ENCODE measurements around the gene TRPM4. TPM values are rescaled to one million over a fixed set of nuclear protein-coding genes. Genes with fewer than 3 reads are reported as not detected.

Gene TRPM4
- total and polyA plus RNA-seq, 4 donors: 8.1 to 31.2 (median 13.2) TPM

GRCh38 chr19:49150944-49151243, 6.7 kb upstream of the TRPM4 start:
- Histone ChIP-seq H3K9ac (ENCODE audit: low read depth in 1 of 2, low read length in 2 of 2) (no peak overlapping the region), H3K36me3 (ENCODE audit: control insufficient read depth in 4 of 4, insufficient read depth in 3 of 4, low read depth in 1 of 4, low read length in 3 of 4) (no peaks in the 10 kb centered on the region), H3K27ac (ENCODE audit: low read depth in 1 of 2, low read length in 2 of 2) (peak overlapping the region; percentile 80 to 93), H3K27me3 (ENCODE audit: control insufficient read depth in 4 of 4, insufficient read depth in 4 of 4, low read length in 3 of 4) (no peaks in the 10 kb centered on the region), H3K9me3 (ENCODE audit: control insufficient read depth in 4 of 4, low read length in 3 of 4) (no peaks in the 10 kb centered on the region), H3K4me1 (ENCODE audit: control insufficient read depth in 4 of 4, insufficient read depth in 4 of 4, low read length in 3 of 4) (peaks cover 0 to 29% (median 17%) of the 10 kb centered on the region in 4 donors), H3K4me3 (ENCODE audit: low read depth in 1 of 3, low read length in 3 of 3) (peak overlapping the region in 2 of 3 donors; percentile 55 to 89)
- no peak for TF ChIP-seq RXRA (IDR thresholded peaks at IDR 0.05)
- no peak for TF ChIP-seq RAD21 (IDR thresholded peaks at IDR 0.05)
- TF ChIP-seq JUND (IDR thresholded peaks at IDR 0.05): no peak
- no peak for TF ChIP-seq FOXA2 (IDR thresholded peaks at IDR 0.05)
- 17% methylated on average over 16 of the region's 16 CpGs for WGBS
- peak; percentile 34 for DNase-seq (ENCODE audit: low spot score)

- WGBS: 15% methylated on average over 45 of the region's 45 CpGs
- Histone ChIP-seq H3K9me3 (ENCODE audit: control insufficient read depth in 4 of 4, low read length in 3 of 4) (no peaks in the 10 kb centered on the region), H3K27me3 (ENCODE audit: control insufficient read depth in 4 of 4, insufficient read depth in 4 of 4, low read length in 3 of 4) (no peaks in the 10 kb centered on the region), H3K27ac (ENCODE audit: low read depth in 1 of 2, low read length in 2 of 2) (peak overlapping the region; percentile 80 to 93), H3K36me3 (ENCODE audit: control insufficient read depth in 4 of 4, insufficient read depth in 3 of 4, low read depth in 1 of 4, low read length in 3 of 4) (no peaks in the 10 kb centered on the region), H3K4me3 (ENCODE audit: low read depth in 1 of 3, low read length in 3 of 3) (no peak overlapping the region), H3K4me1 (ENCODE audit: control insufficient read depth in 4 of 4, insufficient read depth in 4 of 4, low read length in 3 of 4) (peaks cover 0 to 29% (median 17%) of the 10 kb centered on the region in 4 donors), H3K9ac (ENCODE audit: low read depth in 1 of 2, low read length in 2 of 2) (no peak overlapping the region)
- DNase-seq (ENCODE audit: low spot score): peak; percentile 68
- TF ChIP-seq GABPA (IDR thresholded peaks at IDR 0.05 in 1 of 2, conservative IDR thresholded peaks at IDR 0.05 in 1 of 2) (no peak), FOXA2 (IDR thresholded peaks at IDR 0.05) (no peak), FOXA1 (IDR thresholded peaks at IDR 0.05) (no peak), ZBTB33 (IDR thresholded peaks at IDR 0.05) (no peak), SP1 (IDR thresholded peaks at IDR 0.05) (no peak)
Observed at GRCh38 chr19:49151267-49152118, 6.1 kb upstream of the TRPM4 start.

GRCh38 chr19:49152119-49152550, 5.5 kb upstream of the TRPM4 start:
- no peaks in the 10 kb centered on the region for H3K9me3 ChIP-seq (ENCODE audit: control insufficient read depth in 4 of 4, low read length in 3 of 4)
- peaks cover 0 to 29% (median 17%) of the 10 kb centered on the region in 4 donors for H3K4me1 ChIP-seq (ENCODE audit: control insufficient read depth in 4 of 4, insufficient read depth in 4 of 4, low read length in 3 of 4)
- 40% methylated on average over 10 of the region's 10 CpGs for WGBS
- no peaks in the 10 kb centered on the region for H3K27me3 ChIP-seq (ENCODE audit: control insufficient read depth in 4 of 4, insufficient read depth in 4 of 4, low read length in 3 of 4)
- TF ChIP-seq ATF3 (IDR thresholded peaks at IDR 0.05): no peak
- TF ChIP-seq EGR1 (IDR thresholded peaks at IDR 0.05; ENCODE audit: low read depth in 2 of 2): no peak
- TF ChIP-seq FOXA1 (IDR thresholded peaks at IDR 0.05): no peak
- no peak for TF ChIP-seq FOXA2 (IDR thresholded peaks at IDR 0.05)
- TF ChIP-seq TAF1 (conservative IDR thresholded peaks at IDR 0.05): no peak
- TF ChIP-seq SP1 (IDR thresholded peaks at IDR 0.05): no peak
- no peak overlapping the region for H3K9ac ChIP-seq (ENCODE audit: low read depth in 1 of 2, low read length in 2 of 2)
- DNase-seq (ENCODE audit: low spot score): peak; percentile 32
- H3K27ac ChIP-seq (ENCODE audit: low read depth in 1 of 2, low read length in 2 of 2): no peak overlapping the region
- H3K4me3 ChIP-seq (ENCODE audit: low read depth in 1 of 3, low read length in 3 of 3): no peak overlapping the region
- H3K36me3 ChIP-seq (ENCODE audit: control insufficient read depth in 4 of 4, insufficient read depth in 3 of 4, low read depth in 1 of 4, low read length in 3 of 4): no peaks in the 10 kb centered on the region

Measured in liver (tissue), 9 donors.